Measurements from ENCODE around the gene C10orf95. TPM values are rescaled to one million over a fixed set of nuclear protein-coding genes. Genes with fewer than 3 reads are reported as not detected.

Gene C10orf95
- total RNA-seq, 1 donor from 2014 or later: 5.7 TPM

DNA sequence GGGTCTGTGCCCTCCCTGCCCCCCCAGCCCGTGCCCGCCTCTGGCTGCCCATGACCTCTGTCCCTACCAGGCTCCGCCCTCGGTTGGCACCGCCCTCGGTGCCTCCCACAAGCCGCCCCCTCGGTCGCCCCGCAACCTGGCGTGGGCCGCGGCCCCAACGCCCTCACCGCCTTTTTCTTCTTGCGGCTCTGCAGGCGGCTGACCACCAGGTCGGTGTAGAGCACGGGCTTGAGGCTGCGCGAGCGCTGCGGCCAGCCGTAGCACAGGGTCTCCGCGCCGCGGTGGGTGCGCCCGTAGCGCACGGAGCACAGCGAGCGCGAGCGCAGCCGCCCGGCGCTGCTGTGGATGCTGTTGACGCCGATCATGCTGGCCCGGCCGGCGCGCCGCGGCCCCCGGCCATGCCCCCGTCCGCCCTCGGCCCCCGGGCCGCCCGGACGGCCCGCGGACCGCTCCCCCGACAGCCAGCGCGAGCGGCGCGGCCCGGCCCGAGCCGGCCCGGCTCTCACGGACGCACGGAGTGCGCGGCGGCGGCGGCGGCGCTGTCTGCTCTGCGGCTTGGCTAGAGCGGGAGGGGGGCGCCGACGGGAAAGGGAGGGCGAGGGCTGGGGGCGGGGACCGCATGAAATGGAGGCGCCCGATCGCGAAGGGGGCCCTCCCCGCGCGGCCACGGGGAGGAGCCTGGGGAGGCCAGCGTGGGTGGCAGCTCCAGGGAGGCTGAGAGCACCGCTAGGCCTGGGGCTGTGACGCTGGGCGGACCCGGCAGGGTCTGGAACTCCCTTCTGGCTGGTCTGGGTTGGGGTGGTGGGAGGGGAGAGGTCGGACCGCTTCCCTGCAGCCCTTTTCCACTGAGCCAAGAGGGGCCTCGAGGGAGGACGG is 42.4 kb downstream of the C10orf95 start:
- TF ChIP-seq, protein P1, sequence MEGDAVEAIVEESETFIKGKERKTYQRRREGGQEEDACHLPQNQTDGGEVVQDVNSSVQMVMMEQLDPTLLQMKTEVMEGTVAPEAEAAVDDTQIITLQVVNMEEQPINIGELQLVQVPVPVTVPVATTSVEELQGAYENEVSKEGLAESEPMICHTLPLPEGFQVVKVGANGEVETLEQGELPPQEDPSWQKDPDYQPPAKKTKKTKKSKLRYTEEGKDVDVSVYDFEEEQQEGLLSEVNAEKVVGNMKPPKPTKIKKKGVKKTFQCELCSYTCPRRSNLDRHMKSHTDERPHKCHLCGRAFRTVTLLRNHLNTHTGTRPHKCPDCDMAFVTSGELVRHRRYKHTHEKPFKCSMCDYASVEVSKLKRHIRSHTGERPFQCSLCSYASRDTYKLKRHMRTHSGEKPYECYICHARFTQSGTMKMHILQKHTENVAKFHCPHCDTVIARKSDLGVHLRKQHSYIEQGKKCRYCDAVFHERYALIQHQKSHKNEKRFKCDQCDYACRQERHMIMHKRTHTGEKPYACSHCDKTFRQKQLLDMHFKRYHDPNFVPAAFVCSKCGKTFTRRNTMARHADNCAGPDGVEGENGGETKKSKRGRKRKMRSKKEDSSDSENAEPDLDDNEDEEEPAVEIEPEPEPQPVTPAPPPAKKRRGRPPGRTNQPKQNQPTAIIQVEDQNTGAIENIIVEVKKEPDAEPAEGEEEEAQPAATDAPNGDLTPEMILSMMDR (IDR thresholded peaks at IDR 0.05): no peak
- peaks cover 57% of the 10 kb centered on the region for H3K27me3 ChIP-seq (ENCODE audit: low read depth)
- ATAC-seq (peak; percentile 25 to 28), DNase-seq (peak; percentile 47)
- no peaks in the 10 kb centered on the region for H3K36me3 ChIP-seq
- intact Hi-C loops (cut with DNase I): no loop called here
- H3K9me3 ChIP-seq: no peaks in the 10 kb centered on the region
- peak overlapping the region; percentile 45 for H3K4me3 ChIP-seq
- no peak overlapping the region for H3K27ac ChIP-seq
- H3K4me1 ChIP-seq: peaks cover 12% of the 10 kb centered on the region

DNA sequence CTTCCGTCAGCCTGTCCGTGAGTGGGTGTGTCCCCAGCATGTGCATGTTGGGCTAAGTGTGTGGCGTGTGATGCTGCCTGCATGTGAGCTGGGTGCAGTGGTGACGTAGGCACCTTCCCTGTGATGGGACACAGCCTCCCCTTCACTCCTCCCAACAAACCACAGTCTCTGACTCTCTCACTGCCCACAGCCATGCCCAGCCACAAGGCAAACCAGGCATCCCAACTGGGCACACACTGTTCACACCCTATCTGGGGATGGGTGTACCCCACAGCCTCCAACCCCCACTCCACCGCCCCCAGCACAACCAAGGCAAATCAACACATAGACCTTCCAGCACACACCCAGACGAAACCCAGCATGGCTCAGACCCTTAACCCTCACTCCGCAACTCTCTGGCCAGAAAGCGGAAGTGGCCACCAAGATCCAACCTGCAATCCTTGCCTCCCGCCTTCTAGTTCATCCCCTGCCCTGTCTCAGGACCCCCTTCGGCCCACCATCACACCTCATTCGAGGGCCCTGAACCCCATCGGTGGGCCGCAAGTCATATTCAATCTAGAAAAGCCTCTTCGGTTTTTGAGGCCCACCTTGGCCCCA is 43.1 kb downstream of the C10orf95 start:
- Histone ChIP-seq H3K36me3 (peaks cover 2% of the 10 kb centered on the region), H3K4me1 (peaks cover 12% of the 10 kb centered on the region), H3K27me3 (ENCODE audit: low read depth) (peaks cover 53% of the 10 kb centered on the region), H3K27ac (no peak overlapping the region), H3K4me3 (peak overlapping the region; percentile 45), H3K9me3 (no peaks in the 10 kb centered on the region)
- no peak for ATAC-seq
- TF ChIP-seq, protein P1 (IDR thresholded peaks at IDR 0.05): no peak
- DNase-seq: peak; percentile 22
- intact Hi-C loops (cut with DNase I): no loop called here

DNA sequence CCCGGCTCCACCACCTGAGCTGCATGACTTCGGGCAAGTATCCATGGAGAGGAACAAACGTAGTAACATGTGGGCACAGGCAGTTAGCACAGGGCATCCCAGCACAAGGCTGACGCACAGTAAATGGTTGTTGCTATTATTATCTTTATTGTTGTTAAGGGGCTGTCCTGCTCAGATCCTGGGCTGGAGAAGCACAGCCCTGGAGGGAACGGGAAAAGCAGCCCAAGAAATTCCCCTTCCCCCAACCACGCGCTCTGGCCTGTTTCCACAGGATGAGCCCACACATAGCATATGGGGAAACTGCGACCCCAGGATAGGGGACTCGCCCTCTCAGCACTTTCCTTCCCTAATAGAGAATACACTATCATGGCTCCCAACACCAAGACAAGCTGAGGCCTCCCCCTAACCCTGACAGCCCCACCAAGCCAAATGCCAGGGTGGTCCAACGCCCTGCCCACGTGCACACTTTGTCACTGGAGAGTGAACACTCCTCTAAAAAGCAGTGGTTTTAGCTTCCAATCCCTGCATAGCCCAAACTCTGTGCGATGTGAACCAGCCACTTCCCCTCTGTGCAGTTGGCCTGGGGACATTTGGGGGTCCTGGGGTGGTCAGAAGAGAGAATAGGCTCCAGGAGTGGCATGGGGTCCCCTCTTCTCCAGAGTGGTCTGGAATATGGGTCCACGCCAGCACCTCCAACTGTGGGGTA is 43.8 kb downstream of the C10orf95 start:
- no peak for DNase-seq
- peaks cover 49% of the 10 kb centered on the region for H3K27me3 ChIP-seq (ENCODE audit: low read depth)

DNA sequence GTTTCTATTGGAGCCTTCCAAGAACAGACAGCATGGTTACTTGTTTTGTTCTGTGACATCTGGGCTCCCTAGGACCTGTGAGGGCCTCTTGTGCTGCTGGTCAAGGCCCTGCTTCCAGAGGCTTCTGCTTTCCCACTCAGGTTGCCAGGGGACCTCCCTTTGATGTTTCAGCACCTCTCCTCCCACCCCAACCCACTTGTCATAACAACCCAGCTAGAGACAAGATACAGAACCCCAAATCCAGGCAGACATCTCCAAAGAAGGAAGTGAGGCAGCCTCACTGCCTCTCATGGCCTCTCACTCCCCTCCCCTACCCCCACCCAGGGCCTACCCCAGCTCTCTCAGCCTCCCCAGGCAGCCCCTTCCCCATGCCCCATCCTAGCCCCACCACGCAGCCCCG is 44.5 kb downstream of the C10orf95 start:
- TF ChIP-seq, protein P1 (IDR thresholded peaks at IDR 0.05): no peak
- Histone ChIP-seq H3K27ac (no peak overlapping the region), H3K9me3 (no peaks in the 10 kb centered on the region), H3K36me3 (peaks cover 15% of the 10 kb centered on the region), H3K27me3 (ENCODE audit: low read depth) (peaks cover 41% of the 10 kb centered on the region), H3K4me3 (no peak overlapping the region), H3K4me1 (peaks cover 12% of the 10 kb centered on the region)
- no peak for ATAC-seq
- intact Hi-C loops (cut with DNase I): no loop called here
- no peak for DNase-seq

More for the DNA sequence above, 43.8 kb downstream of the C10orf95 start:
- no peak for ATAC-seq
- peaks cover 8% of the 10 kb centered on the region for H3K36me3 ChIP-seq
- no peak overlapping the region for H3K27ac ChIP-seq
- H3K4me3 ChIP-seq: no peak overlapping the region
- peaks cover 12% of the 10 kb centered on the region for H3K4me1 ChIP-seq
- TF ChIP-seq, protein P1 (IDR thresholded peaks at IDR 0.05): no peak
- intact Hi-C loops (cut with DNase I): no loop called here
- no peaks in the 10 kb centered on the region for H3K9me3 ChIP-seq

DNA sequence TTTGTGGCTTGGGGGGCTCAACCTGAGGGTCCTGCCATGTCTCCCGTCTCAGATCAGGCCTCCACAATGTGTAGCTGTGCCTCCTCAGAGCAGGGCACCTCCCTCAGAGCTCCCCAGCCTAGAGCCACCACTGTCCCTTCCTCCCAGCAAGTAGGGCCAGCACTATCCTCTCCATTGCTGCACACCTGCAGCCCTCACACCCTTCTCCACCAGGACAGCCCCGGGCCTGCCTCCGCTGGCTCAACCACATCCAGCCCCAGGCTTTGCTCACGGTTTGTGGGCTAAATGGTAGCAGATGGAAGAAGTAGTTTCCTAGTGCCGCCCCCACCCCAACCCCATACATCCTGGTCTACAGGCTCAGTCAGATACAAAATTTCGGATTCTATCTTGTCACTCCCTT is 45.7 kb downstream of the C10orf95 start:
- ATAC-seq (no peak), DNase-seq (no peak)
- H3K4me1 ChIP-seq: peaks cover 12% of the 10 kb centered on the region
- no peak overlapping the region for H3K4me3 ChIP-seq
- intact Hi-C loops (cut with DNase I): no loop called here
- no peaks in the 10 kb centered on the region for H3K9me3 ChIP-seq
- peaks cover 29% of the 10 kb centered on the region for H3K27me3 ChIP-seq (ENCODE audit: low read depth)
- H3K36me3 ChIP-seq: peaks cover 26% of the 10 kb centered on the region
- H3K27ac ChIP-seq: no peak overlapping the region
- TF ChIP-seq, protein P1 (IDR thresholded peaks at IDR 0.05): no peak

Measured in lower lobe of right lung (tissue), 2 donors.